Activated T-cell treated with anti-CD3 and anti-CD28 coated beads, Interleukin-2, amount 50 U/mL, for 48 hours (primary cell): Measurements from ENCODE around the gene KLHL14.
"Not testable (repeated sequence)": the region's sequence is repeated elsewhere in the genome, so short reads cannot be mapped to it uniquely, and the experiment has no call there.

Experiments used
- DNase-seq, 2 experiments: peaks; one replicate each; pipeline ENCODE4 v3.0.0-alpha.2; 2020

Gene KLHL14

GRCh38 chr18:32712860-32713259 lies 60.0 kb downstream of the KLHL14 start:
- DNase-seq, result no peak

GRCh38 chr18:32711862-32712261 lies 61.0 kb downstream of the KLHL14 start:
- DNase-seq, result no peak

GRCh38 chr18:32707586-32707985 lies 65.2 kb downstream of the KLHL14 start:
- DNase-seq, result no peak

- no peak for DNase-seq
These were observed 65.7 kb downstream of the KLHL14 start for GRCh38 chr18:32707147-32707546.

- no peak for DNase-seq
These were observed 71.5 kb downstream of the KLHL14 start for GRCh38 chr18:32701313-32701712.

DNA sequence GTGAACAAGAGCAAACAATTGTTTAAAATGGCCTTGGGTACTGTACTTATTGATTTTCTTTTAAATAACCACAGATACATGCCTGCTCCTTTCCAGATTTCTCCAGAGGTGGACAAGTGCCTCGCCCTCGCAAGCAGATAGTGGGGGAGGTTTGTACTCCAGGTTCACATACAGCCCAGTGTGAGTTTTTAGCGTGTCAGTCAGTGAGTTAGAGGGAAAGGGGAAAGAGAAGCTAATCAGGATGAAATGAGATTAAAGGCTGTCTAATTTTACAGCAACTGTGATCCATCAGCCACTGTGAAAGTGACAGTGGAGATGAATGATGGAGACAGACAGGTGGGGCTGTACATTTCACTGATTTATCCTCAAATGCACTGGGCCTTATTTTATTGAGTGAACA lies 74.7 kb downstream of the KLHL14 start:
- DNase-seq, result no peak

DNA sequence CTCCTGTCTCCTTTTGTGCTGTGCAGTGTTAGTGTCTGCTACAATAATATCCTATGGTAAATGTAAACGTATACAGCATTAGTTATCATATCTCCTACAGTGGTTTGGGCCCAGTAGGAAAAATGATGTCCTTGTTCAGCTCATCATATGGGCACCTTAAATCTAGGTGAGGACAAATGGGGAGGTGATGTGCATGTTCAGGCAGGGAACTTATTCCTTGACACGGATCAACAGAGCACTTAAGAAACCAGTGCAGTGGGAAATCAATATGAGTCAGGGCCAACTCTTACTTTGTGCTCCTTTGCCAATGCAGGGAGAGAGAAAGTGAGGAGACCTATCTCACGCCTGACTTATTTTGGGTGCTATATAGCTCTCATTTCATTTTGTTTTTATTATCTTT lies 76.4 kb downstream of the KLHL14 start:
- no peak for DNase-seq

DNA sequence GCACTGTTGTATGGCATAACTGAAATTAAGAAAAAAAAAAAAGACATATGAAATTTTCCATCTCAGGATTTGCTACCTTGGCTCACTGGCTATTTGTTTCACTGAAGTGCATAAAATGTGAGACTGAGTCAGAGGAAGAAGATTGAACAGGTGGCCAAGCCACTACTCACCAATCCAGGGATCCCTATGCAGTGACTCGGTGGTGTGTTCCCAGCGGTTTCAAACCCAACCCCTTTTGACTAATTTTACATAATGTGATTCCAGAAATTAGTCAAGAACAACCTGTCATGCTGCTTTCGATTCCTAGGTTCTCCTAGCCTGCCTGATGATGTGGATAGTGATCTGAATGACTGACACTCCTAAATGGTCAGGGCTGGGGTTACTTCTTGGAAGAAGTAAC lies 77.3 kb downstream of the KLHL14 start:
- no peak for DNase-seq

DNA sequence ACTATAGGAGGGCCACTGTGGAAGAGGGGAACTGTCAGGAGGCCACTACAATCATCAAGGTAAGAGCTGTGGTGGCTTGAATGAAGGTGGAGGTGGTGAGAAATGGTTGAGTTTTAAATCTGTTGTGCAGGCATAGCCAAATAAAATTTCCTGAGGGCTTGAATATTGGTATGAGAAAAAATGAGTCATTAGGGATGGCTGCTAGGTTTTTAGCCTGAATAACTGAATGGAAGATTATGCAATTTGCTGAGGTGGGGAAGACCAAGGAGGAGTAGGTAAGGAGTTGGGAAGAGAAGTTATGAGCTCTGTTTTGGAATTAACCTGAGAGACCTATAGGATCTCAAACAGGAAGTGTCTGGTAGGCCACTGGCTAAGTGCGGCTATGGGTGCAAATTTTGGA lies 84.0 kb downstream of the KLHL14 start:
- no peak for DNase-seq

- DNase-seq, result no peak
These were observed 87.9 kb downstream of the KLHL14 start for GRCh38 chr18:32684940-32685339.

DNA sequence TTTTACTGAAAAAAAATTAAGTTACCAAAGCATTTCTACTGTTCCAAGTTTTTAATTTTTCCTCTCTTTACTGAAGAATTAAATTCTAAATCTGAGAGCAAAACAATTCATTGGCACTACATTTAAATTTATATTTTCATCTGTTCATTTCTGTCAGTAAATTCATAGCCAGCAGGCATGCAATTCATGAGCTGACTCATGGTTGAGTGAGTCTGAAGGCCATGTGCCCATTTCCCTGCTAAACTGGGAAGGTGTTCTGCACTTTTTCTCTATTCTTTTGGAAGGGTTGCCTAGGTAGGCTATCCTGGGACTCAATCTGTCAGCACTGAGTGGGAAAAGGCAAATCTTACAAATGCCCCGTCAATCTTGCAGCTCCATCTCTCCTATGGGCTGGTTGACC lies 88.7 kb downstream of the KLHL14 start:
- no peak for DNase-seq

DNA sequence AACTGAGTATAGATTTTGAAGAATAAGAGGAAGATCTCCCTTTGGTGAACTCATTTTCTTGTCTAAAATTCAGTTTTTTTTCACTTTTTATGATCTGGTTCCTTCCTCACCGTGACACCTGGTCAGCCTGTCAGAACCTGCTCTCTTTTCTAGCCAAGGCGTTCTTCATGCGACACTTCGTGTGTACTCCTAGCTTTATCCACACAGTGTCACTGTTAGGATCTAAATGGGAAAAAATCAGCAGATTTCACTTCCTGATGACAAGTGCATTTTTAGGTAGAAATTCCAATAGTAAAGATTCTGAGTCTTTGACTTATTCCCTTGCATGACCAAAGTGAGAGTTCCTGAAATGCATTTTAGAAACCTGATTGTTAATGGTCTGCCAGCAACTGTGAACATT lies 89.8 kb downstream of the KLHL14 start:
- no peak for DNase-seq

- DNase-seq, result no peak
These were observed 95.2 kb downstream of the KLHL14 start for GRCh38 chr18:32677578-32677977.

- DNase-seq, result no peak
These were observed 98.3 kb downstream of the KLHL14 start for GRCh38 chr18:32674491-32674890.

DNA sequence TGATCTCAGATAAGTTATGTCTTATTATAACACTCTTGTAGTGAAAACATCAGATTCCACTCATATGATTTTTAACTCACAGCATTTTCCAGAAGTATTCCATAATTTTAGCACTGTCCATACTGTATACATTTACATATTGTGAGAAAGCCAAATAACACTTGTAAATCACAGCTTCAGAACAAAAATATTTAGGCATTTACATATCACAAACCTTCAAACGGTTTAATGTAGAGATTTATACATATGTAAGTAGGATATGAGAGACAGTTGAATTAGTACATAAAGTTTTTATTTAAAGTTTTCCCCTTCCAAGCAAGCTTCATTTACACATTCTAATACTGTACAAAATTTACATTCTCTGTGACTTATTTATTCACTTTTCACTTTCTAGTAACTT lies 100.4 kb downstream of the KLHL14 start:
- DNase-seq, result no peak

DNA sequence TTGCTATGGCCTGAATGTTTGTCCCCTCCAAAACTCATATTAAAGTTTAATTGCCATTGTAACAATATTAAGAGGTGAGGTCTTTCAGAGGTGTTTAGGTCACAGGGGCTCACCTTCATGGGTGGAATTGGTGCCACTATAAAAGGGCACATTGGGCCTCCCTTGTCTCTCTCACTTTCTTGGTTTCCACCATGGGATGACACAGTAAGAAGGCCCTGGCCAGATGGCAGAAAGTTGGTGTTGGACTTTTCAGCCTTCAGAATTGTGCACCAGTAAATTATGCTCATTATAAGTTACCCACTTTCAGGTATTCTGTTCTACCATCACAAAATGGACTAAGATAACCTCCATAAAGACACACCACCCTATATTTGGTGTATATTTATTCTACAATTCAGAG lies 102.1 kb downstream of the KLHL14 start:
- no peak for DNase-seq

- DNase-seq, result no peak
These were observed 103.2 kb downstream of the KLHL14 start for GRCh38 chr18:32669549-32670165.

DNA sequence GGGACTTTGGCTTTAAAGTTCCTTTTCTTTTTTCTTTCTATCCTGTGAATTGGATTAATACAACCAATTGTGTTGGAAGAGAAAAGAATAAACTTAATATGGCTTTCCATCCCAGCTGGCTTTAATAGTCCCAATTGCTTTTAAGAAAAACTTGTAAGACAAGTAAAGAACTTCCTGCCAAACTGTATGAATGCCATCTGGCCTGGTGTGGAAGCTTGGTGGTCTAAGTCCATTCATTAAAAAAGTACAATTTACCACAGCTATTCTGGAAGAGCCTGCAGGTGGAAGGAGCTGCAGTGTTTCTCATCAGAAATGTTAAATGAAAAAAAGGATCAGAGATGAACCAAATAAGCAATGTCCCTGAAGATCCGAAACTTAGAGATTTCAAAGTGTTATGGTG lies 103.9 kb downstream of the KLHL14 start:
- no peak for DNase-seq

DNA sequence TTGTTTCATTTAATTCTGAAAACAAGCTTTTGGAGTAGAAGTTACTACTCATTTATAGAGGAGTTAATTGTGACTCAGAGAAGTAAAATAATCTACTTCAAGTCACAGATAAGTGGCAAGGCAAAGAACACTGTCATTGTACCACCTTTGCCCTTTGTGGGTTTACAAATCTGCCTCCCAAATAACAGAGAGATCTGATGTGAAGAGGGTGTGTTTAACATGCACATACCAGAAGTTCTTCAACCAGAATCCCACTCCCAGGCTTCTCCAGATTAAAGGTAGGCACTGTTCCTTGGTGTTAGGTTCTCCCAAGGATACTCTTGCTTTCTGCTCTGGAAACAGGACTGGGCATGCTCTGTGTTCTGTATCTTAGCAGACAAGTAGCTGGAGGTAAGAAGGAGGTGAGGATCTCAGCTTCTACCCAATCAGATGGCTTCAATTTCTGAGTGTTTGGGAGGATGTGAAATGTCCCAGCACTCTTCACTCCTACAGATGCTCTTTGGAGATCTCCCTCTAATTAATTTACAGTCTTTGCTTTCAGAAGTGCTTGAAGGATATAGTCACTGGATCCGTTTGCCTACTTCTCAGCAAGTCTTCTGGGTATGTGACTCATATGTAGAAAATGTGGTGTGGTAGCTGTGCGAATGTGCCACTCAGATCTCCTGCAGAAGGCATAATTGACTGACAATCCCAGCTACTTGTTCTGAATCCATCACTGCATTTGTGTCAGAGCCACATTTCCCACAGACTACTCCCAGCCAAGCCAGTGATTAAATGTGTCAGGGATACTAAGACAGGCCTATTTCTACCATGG lies 111.1 kb downstream of the KLHL14 start:
- no peak for DNase-seq

GRCh38 chr18:32654507-32654906 lies 118.3 kb downstream of the KLHL14 start:
- not testable (repeated sequence) for DNase-seq

DNA sequence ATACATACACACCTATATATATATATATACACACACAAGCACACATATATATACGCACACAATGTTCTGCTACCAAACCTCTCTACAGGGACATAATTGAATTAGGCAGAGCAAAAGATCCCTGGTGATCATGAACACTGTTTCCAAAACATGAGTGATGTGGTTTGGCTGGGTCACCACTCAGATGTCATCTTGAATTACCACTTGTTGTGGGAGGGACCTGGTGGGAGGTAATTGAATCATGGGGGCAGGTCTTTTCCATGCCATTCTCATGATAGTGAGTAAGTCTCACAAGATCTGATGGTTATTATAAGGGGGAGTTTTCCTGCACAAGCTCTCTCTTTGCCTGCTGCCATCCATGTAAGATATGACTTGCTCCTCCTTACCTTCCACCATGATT lies 135.2 kb downstream of the KLHL14 start:
- DNase-seq, result not testable (repeated sequence)

GRCh38 chr18:32637226-32637625 lies 135.6 kb downstream of the KLHL14 start:
- DNase-seq, result no peak

GRCh38 chr18:32634876-32635431 lies 137.9 kb downstream of the KLHL14 start:
- DNase-seq, result no peak

GRCh38 chr18:32629981-32630700 lies 142.7 kb downstream of the KLHL14 start:
- DNase-seq, result no peak
